Ishikawa (cell line): Measurements from ENCODE around the gene TBCE.

ENCODE experiments used
- CEBPB ChIP-seq: IDR thresholded peaks from 2 replicates; pipeline ENCODE4 v1.6.1; 2012
- CREB1 ChIP-seq: IDR thresholded peaks from 2 replicates; pipeline ENCODE4 v1.6.1; 2012; ENCODE audit warnings: low read depth
- EGR1 ChIP-seq: IDR thresholded peaks from 2 replicates; pipeline ENCODE4 v1.6.1; 2012
- EP300 ChIP-seq: IDR thresholded peaks from 2 replicates; pipeline ENCODE4 v1.6.1; 2012; ENCODE audit warnings: borderline replicate concordance
- FOXM1 ChIP-seq: IDR thresholded peaks from 2 replicates; pipeline ENCODE4 v1.6.1; 2012; ENCODE audit warnings: low read depth, borderline replicate concordance
- MAX ChIP-seq: IDR thresholded peaks from 2 replicates; pipeline ENCODE4 v1.6.1; 2012
- RAD21 ChIP-seq: IDR thresholded peaks from 2 replicates; pipeline ENCODE4 v1.6.1; 2012; ENCODE audit warnings: low read depth
- REST ChIP-seq: IDR thresholded peaks from 2 replicates; pipeline ENCODE4 v1.6.1; 2012; ENCODE audit warnings: low read depth, mild to moderate bottlenecking
- TAF1 ChIP-seq: IDR thresholded peaks from 2 replicates; pipeline ENCODE4 v1.6.1; 2012; ENCODE audit warnings: low read depth, mild to moderate bottlenecking
- TCF12 ChIP-seq: IDR thresholded peaks from 2 replicates; pipeline ENCODE4 v1.6.1; 2012; ENCODE audit warnings: low read depth
- TEAD4 ChIP-seq: IDR thresholded peaks from 2 replicates; pipeline ENCODE4 v1.6.1; 2012
- YY1 ChIP-seq: IDR thresholded peaks from 2 replicates; pipeline ENCODE4 v1.6.1; 2012; ENCODE audit warnings: low read depth
- ZBTB7A ChIP-seq: IDR thresholded peaks from 2 replicates; pipeline ENCODE4 v1.6.1; 2012; ENCODE audit warnings: low read depth

- TF ChIP-seq REST (no peak), TCF12 (no peak), EP300 (no peak), TEAD4 (no peak), CEBPB (no peak), TAF1 (no peak), RAD21 (no peak), EGR1 (no peak), MAX (no peak), FOXM1 (no peak), YY1 (no peak), CREB1 (no peak), ZBTB7A (no peak)
Observed at GRCh38 chr1:235470741-235471439, 103.7 kb downstream of the TBCE start.
